ENCODE measurements around the gene SVOP. TPM values are rescaled to one million over a fixed set of nuclear protein-coding genes. Genes with fewer than 3 reads are reported as not detected.
"Not testable (repeated sequence)": the region's sequence is repeated elsewhere in the genome, so short reads cannot be mapped to it uniquely, and the experiment has no call there.

The SVOP gene
- total and polyA plus RNA-seq, 5 donors = 0.03 to 0.45 (median 0.20) TPM

DNA sequence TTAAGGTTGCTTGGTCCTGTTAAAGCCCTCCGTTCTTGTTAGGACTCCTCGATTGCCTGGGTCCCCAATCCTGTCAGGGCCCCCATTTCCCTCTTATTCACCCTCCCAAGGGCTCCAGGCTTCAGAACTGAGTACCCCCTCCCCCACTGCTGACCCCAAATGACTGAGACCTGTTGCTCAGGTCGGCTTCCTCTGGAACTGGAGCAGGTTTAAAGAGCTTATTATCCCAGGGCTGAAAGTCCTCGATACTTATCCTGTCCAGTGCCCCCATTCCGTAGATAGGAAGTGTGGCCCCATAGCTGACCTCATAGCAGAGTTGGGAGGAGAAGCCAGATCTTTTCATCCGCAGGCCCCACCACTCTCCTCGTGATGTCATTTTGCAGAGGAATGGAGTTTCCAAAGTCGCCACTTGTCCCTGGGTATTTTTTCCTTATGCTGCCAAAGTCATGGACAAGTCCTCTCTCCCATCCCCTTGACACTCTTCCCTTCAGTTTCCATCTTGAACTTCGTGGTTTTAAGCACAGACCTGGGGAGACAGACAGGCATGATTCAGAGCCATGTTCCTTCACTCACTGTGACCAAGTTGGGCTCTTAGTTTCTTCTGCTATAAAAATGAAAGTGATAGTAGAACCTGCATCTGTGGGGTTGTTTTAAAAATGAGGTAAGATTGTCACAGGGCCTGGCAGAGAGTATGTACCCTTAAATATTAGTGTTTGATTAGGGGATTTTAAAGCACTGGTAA lies 32.7 kb upstream of the SVOP start:
- ATAC-seq = no peak
- 13% methylated on average over 9 of the region's 9 CpGs for whole genome bisulfite sequencing
- intact Hi-C loops (cut with DNase I) = no loop called here

DNA sequence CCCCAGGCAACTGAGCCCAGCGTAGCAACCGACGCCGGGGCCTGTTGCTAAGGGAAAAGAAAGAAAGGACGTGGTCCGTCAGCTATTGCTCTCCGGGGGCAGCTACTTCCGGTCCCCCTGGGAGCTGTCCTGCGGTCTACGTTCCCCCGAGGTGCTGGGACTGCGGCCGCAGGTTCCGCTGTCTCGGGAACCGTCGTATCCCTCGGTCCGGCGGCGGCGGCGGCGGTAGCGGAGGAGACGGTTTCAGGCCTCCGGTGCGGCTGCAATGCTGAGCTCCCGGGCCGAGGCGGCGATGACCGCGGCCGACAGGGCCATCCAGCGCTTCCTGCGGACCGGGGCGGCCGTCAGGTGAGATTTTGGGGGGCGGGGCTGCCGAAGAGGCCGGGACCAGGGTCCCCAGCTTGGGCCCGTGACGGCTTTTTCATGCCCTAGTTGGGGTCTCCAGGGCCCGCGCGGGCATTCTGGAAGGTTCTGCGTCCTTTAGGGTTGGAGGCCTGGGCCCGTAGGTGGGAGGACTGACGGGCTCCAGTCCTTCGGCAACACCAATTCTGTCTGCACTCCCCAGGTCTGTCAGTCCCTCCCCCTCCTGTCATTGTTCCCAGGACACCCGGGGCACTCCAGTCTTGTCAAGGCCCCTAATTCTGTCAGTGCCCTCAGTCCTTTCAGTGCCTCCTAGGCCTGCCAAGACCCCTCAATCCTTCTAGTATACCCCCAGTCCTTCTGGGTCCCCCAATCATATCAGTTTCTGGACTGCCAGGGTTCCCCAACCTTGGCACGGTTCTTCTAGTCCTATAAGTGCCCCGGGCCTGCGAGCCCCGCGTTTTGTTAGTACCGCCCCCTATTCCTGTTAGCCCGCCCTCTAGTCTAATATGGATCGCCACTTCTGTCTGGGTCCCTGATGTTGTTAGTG lies 31.8 kb upstream of the SVOP start, which contains the start of gene USP30:
Gene USP30, plus strand, starts transcription at position 163 of the 910 bp plus-strand sequence. Its CDS starts 103 bp downstream, at position 266.
- Histone ChIP-seq H3K9me3 (ENCODE audit: control insufficient read depth, low read length) (no peaks in the 10 kb centered on the region), H3K27ac (ENCODE audit: low read length) (peak within 1 kb of the TSS; percentile 86), H3K4me1 (ENCODE audit: control insufficient read depth, insufficient read depth, low read length) (peaks cover 6% of the 10 kb centered on the region), H3K27me3 (ENCODE audit: control insufficient read depth, insufficient read depth) (no peaks in the 10 kb centered on the region), H3K4me3 (ENCODE audit: low read length) (peak within 1 kb of the TSS; percentile 91)
- intact Hi-C loops (cut with DNase I) = no loop called here
- DNase-seq = peak; percentile 84 to 92 (median 92)
- WGBS = under 1% methylated on average over 61 of the region's 61 CpGs
- ATAC-seq = peak; percentile 97

More for the DNA sequence above, 32.7 kb upstream of the SVOP start:
- Histone ChIP-seq H3K4me3 (ENCODE audit: low read length) (peak overlapping the region; percentile 91), H3K27ac (ENCODE audit: low read length) (peak overlapping the region; percentile 86), H3K27me3 (ENCODE audit: control insufficient read depth, insufficient read depth) (no peaks in the 10 kb centered on the region), H3K4me1 (ENCODE audit: control insufficient read depth, insufficient read depth, low read length) (peaks cover 6% of the 10 kb centered on the region), H3K9me3 (ENCODE audit: control insufficient read depth, low read length) (no peaks in the 10 kb centered on the region)
- DNase-seq = no peak

DNA sequence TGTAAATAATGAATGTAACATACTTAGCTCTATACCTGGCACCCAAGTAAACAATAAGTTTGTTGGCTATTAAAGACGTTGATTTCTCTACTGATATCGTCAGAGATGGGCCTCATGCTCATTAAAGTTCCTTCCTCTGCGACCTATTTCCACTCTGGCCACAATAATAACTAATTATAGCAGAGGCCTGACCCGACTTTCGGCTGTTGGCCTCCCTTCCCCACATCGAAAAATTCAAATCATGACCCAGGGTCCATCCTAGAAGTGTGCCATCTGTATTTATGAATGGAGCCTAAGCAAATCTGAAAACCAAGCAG lies 31.2 kb upstream of the SVOP start:
- ATAC-seq (no peak), DNase-seq (no peak)
- Histone ChIP-seq H3K4me3 (ENCODE audit: low read length) (peak overlapping the region; percentile 91), H3K9me3 (ENCODE audit: control insufficient read depth, low read length) (no peaks in the 10 kb centered on the region), H3K27me3 (ENCODE audit: control insufficient read depth, insufficient read depth) (no peaks in the 10 kb centered on the region), H3K4me1 (ENCODE audit: control insufficient read depth, insufficient read depth, low read length) (peaks cover 6% of the 10 kb centered on the region), H3K27ac (ENCODE audit: low read length) (peak overlapping the region; percentile 19)
- intact Hi-C loops (cut with DNase I) = no loop called here
- WGBS = 7% methylated on average over 6 of the region's 6 CpGs

DNA sequence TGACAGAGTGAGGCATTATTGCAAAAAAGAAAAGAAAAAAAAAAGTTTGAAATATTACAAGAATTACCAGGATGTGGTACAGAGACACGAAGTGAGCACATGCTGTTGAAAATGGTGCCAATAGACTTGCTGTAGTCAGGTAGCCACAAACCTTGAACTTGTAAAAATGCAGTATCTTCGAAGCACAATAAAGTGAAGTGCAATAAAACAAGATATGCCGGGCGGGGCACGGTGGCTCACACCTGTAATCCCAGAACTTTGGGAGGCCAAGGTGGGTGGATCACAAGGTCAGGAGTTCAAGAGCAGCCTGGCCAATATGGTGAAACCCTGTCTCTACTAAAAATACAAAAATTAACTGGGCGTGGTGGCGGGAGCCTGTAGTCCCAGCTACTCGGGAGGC lies 28.9 kb upstream of the SVOP start:
- H3K4me3 ChIP-seq (ENCODE audit: low read length); H3K4me1 ChIP-seq (ENCODE audit: control insufficient read depth, insufficient read depth, low read length); H3K27me3 ChIP-seq (ENCODE audit: control insufficient read depth, insufficient read depth); ATAC-seq; H3K9me3 ChIP-seq (ENCODE audit: control insufficient read depth, low read length); intact Hi-C loops (cut with DNase I); H3K27ac ChIP-seq (ENCODE audit: low read length); DNase-seq: not testable (repeated sequence)
- 85% methylated on average over 8 of the region's 8 CpGs for WGBS

DNA sequence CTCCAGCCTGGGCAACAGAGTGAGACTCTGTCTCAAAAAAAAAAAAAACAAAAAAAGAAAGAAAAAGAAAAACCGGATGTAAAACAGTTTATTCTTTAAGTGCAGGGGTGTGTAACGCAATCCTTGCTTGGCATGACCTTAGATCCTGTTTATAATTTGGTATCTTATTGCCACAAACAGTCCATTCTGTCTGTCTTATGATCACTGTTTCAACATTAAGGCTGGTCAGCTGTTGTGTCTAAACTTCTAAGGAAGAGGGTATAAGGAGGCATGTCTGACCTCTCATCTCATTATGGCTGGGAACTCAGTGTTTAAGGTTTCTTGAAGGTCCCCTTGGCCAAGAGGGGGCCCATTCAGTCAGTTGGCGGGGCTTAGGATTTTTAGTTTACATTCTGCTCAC lies 27.8 kb upstream of the SVOP start:
- intact Hi-C loops (cut with DNase I); H3K9me3 ChIP-seq (ENCODE audit: control insufficient read depth, low read length); H3K4me3 ChIP-seq (ENCODE audit: low read length); DNase-seq; H3K27ac ChIP-seq (ENCODE audit: low read length); ATAC-seq; H3K27me3 ChIP-seq (ENCODE audit: control insufficient read depth, insufficient read depth); H3K4me1 ChIP-seq (ENCODE audit: control insufficient read depth, insufficient read depth, low read length): not testable (repeated sequence)
- 70% methylated on average over 3 of the region's 3 CpGs for WGBS

DNA sequence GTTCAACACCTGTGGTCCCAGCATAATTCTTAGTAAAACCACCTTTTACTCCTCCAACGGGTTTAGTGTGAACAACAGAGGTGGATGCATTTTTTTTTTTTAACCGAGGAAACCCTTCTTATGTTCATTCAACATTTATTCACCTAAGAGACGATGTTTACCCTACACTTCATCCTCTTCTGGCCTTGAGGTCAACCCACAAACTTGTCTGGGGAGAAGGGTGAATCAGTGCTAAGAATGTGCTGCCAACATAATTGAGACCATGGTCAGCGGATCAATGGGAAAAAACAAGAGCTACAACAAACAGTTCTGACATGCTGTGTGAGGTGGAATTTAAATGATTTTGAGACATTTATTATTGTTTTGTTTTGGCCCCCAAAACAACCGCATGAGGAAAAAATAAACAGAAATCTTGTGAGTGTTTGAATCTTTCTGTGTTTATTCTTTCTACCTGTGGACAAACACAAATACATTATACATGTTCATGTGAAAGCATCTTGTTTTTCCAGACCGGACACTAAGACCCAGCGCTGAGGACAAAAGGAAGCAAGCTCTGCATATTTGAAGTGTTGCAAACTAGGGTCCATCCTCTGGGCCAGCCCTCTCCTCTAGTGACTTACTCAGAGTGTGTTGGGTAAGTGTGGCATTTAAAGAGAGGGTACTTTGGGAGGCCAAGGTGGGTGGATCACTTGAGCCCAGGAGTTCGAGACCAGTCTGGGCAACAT lies 26.4 kb upstream of the SVOP start:
- Histone ChIP-seq H3K27me3 (ENCODE audit: control insufficient read depth, insufficient read depth) (no peaks in the 10 kb centered on the region), H3K4me1 (ENCODE audit: control insufficient read depth, insufficient read depth, low read length) (no peaks in the 10 kb centered on the region), H3K27ac (ENCODE audit: low read length) (no peak overlapping the region), H3K9me3 (ENCODE audit: control insufficient read depth, low read length) (no peaks in the 10 kb centered on the region), H3K4me3 (ENCODE audit: low read length) (no peak overlapping the region)
- DNase-seq (no peak), ATAC-seq (no peak)
- WGBS = 77% methylated on average over 8 of the region's 8 CpGs
- intact Hi-C loops (cut with DNase I) = no loop called here

DNA sequence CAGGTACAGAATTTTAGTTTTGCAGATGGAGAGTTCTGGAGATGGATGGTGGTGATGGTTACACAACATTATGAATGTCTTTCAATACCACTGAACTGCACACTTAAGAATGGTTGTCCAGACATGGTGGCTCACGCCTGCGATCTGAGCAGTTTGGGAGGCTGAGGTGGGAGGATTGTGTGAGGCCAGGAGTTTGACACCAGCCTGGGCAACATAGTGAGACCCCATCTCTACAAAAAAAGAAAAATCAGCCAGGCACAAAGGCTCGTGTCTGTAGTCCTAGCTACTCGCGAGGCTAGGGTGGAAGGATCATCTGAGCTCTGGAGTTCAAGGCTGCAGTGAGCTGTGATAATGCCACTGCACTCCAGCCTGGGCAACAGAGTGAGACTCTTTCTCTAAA lies 23.4 kb upstream of the SVOP start:
- intact Hi-C loops (cut with DNase I) = no loop called here
- Histone ChIP-seq H3K27me3 (ENCODE audit: control insufficient read depth, insufficient read depth) (no peaks in the 10 kb centered on the region), H3K4me3 (ENCODE audit: low read length) (no peak overlapping the region), H3K27ac (ENCODE audit: low read length) (no peak overlapping the region), H3K4me1 (ENCODE audit: control insufficient read depth, insufficient read depth, low read length) (no peaks in the 10 kb centered on the region), H3K9me3 (ENCODE audit: control insufficient read depth, low read length) (peaks cover 2% of the 10 kb centered on the region)
- ATAC-seq = no peak
- 82% methylated on average over 5 of the region's 5 CpGs for WGBS
- no peak for DNase-seq

DNA sequence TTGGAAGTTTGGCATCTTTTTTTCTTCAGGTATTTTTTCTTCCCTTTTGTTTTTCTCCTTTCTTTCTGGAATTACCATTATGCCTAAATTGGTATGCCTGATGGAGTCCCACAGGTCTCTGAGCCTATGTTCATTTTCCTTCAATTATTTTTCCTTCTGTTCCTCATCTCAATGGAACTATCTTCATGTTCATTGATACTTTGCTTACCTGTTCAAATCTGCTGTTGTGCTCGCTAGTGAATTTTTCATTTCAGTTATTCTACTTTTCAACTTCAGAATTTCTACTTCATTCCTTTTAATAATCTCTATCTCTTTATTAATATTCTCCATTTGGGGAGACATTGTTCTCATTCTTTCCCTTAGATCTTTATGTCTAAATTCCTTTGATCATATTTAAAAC lies 16.1 kb upstream of the SVOP start:
- intact Hi-C loops (cut with DNase I) = no loop called here
- no peaks in the 10 kb centered on the region for H3K4me1 ChIP-seq (ENCODE audit: control insufficient read depth, insufficient read depth, low read length)
- ATAC-seq (no peak), DNase-seq (no peak)
- no peak overlapping the region for H3K4me3 ChIP-seq (ENCODE audit: low read length)
- peaks cover 5% of the 10 kb centered on the region for H3K9me3 ChIP-seq (ENCODE audit: control insufficient read depth, low read length)
- no peak overlapping the region for H3K27ac ChIP-seq (ENCODE audit: low read length)
- H3K27me3 ChIP-seq (ENCODE audit: control insufficient read depth, insufficient read depth) = no peaks in the 10 kb centered on the region
- WGBS = 0% methylated on average over 1 of the region's 1 CpG

DNA sequence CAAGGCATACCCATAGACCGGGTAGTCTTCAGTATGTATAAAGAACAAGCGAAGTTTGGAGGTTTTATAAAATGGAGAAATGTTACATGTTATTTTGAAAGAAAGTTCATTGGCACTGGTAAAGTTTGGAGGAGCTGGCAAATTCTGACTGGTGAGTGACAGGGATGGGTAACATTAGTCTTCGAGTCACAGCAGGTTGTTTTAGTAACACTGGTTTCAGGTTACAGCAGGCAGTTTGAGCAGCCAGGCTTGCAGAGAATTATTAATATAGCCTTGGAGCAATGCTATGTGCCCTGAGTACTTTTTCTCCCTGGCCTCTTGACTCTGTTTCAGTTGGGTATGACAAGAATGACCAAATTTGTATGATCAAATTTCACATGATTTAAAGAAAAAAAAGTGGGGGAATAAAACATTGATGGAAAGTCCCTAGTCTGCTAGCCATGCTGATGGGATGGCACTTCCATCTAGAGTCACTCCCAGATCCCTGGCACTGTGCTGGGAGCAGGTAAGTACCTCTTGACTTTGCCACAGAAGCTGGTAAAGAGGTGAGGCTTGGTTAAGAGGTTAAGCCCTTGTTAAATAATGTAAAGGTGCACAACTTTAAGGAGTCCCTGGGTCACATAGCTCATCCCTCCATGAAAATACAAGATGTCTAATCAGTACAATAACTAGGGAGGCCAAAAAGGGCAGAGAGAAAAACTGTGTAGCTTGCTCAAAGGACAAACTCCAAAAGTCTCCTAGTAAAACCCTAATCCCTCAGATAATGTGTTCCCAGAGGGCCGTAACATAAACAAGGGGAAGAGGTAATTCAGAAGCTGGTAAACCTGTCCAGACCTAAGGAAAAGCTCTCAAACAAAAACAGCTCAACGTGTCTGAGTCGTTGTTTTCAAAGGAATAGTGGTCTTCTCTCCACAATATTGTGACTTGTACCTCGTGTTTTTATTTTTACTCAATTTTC lies 12.7 kb upstream of the SVOP start:
- no peak for DNase-seq
- Histone ChIP-seq H3K27me3 (ENCODE audit: control insufficient read depth, insufficient read depth) (peaks cover 3% of the 10 kb centered on the region), H3K4me1 (ENCODE audit: control insufficient read depth, insufficient read depth, low read length) (no peaks in the 10 kb centered on the region), H3K9me3 (ENCODE audit: control insufficient read depth, low read length) (peaks cover 3% of the 10 kb centered on the region), H3K4me3 (ENCODE audit: low read length) (no peak overlapping the region), H3K27ac (ENCODE audit: low read length) (no peak overlapping the region)
- WGBS = 55% methylated on average over 7 of the region's 7 CpGs
- intact Hi-C loops (cut with DNase I) = no loop called here
- ATAC-seq = no peak

DNA sequence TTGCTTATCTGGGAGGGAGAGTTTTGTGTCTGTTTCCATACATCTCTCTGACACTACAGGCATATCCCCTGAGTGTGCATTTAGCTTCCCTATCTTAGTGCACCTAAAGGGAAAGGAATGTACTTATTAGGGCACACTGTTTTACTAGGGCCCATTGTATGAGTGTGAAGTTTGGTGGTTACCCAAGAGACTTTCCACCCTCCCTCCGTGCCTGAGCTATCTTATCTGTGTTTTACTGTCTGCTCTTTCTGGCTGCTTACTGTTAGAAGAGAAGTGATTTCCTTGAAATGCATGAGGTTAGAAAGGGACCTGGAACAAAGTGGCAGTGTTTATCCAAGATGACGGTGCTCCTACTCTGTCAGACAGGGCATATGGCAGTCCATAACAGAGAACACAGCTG lies 8.5 kb upstream of the SVOP start:
- no peaks in the 10 kb centered on the region for H3K4me1 ChIP-seq (ENCODE audit: control insufficient read depth, insufficient read depth, low read length)
- H3K4me3 ChIP-seq (ENCODE audit: low read length) = no peak overlapping the region
- WGBS = 14% methylated on average over 2 of the region's 2 CpGs
- intact Hi-C loops (cut with DNase I) = no loop called here
- peaks cover 3% of the 10 kb centered on the region for H3K27me3 ChIP-seq (ENCODE audit: control insufficient read depth, insufficient read depth)
- DNase-seq (no peak), ATAC-seq (no peak)
- no peak overlapping the region for H3K27ac ChIP-seq (ENCODE audit: low read length)
- H3K9me3 ChIP-seq (ENCODE audit: control insufficient read depth, low read length) = no peaks in the 10 kb centered on the region

All from right cardiac atrium (tissue), 5 donors.